GM21360 (cell line): ENCODE results near the gene MLST8.

Experiments
- ATAC-seq: cut with Tn5 transposase; IDR thresholded peaks from one replicate; pipeline ENCODE4 v1.9.1; 2021; ENCODE audit warnings: mild to moderate bottlenecking, moderate library complexity; ENCODE audit not compliant: unreplicated experiment

MLST8 gene, protein sequence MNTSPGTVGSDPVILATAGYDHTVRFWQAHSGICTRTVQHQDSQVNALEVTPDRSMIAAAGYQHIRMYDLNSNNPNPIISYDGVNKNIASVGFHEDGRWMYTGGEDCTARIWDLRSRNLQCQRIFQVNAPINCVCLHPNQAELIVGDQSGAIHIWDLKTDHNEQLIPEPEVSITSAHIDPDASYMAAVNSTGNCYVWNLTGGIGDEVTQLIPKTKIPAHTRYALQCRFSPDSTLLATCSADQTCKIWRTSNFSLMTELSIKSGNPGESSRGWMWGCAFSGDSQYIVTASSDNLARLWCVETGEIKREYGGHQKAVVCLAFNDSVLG

DNA sequence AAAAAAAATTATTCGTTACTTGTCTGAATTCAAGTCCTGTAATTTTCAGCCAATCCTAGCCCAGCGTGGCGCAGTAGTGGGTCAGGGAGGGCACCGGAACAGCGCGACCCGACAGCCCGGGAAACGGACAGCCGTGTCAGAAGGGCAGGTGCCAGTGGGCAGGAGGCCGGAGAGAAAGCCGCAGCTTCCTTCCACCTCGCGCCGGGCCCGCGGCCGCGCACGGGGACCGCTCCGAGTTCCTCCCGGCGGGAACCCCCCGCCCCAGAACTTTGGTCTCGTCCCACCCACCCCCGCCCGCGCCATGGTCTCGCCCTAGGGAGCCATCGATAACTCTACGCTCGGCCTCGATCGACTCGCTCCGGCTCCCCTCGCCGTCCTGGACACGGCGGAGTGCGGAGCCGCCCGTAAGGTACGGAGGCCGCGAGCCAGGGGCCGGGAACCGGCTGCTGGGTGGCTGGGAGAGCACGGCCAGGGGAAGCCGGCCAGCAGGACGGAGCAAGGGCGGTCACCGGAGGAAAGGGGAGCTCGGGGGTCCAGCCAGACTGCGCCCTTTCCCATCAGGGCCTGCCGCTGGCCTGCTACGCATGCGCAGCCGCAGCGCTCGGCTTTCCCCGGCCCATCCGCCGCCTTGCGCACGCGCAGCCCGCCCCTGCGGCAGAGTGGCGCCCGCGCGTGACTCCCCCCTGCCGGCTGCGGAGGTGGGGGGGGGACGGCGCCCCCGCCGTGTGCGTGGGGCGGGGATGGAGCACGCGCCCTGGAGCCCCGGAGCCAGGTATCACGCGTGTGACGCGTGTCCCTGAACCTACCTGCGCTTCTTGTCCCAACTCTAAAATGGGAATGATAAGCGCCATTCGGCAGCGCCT, at the start of gene MLST8:
Gene MLST8 (plus strand): TSS at position 351 of the 863 bp plus-strand sequence. CDS start 632 bp downstream, outside the sequence.
- ATAC-seq: peak; percentile 80

DNA sequence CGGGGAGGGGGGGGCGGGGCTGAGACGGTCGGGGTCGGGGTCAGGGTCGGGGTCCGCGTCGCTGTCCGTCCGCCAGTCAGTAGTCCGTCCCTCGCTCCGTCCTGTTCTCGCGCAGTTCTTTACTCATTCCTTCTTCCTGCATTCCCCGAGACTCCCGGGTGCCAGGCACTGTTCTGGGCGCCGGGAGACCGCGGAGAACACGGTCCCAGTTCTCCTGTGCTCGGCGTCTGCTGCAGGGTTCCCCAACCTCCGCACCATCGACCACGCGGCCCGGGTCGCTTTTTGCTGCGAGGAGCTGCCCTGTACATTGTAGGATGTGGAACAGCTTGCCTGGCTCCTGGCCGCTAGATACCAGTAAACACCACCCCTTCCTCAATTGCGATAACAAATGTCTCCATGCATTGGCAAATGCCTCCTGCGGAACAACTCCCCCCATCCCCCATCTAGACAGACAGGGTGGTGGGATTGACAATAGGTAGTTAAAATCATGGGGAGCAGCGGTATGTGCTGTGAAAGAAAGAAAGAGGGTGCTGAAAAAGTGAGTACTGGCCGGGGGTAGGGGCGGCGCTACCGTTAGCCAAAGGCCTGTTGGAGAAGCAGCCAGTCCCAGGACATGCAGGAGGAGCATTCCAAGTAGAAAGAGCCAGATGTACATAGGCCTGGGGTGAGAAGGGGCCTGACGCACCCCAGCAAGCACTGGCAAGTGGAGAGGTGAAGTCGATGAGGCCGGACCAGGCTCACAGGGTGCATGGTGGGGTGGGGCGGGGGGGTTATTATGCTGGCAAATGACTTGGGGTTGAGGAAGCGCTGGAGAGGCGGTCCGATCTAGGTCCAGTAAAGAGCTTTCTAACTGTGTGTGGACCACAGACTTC, 49.0 kb upstream of the MLST8 start:
- ATAC-seq: no peak

DNA sequence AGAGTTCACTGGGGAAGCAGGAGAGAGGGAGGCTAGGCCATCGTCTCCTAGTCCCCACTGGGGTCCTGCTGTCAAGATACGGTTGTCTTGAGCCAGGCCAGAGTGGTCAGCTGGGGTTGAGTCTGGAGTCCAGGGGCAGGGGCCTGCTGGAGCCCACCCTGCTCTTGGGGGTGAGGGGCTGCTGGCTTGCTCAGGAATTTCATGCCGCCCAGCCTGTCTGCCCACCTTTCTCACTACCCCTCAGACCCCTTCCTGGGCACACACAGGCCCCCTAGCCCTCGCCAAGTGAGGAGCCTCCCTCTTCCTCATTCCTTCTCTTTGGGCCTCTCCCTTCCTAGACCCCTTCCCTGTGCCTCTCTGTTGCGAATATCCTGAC, 48.4 kb upstream of the MLST8 start:
- ATAC-seq: no peak

DNA sequence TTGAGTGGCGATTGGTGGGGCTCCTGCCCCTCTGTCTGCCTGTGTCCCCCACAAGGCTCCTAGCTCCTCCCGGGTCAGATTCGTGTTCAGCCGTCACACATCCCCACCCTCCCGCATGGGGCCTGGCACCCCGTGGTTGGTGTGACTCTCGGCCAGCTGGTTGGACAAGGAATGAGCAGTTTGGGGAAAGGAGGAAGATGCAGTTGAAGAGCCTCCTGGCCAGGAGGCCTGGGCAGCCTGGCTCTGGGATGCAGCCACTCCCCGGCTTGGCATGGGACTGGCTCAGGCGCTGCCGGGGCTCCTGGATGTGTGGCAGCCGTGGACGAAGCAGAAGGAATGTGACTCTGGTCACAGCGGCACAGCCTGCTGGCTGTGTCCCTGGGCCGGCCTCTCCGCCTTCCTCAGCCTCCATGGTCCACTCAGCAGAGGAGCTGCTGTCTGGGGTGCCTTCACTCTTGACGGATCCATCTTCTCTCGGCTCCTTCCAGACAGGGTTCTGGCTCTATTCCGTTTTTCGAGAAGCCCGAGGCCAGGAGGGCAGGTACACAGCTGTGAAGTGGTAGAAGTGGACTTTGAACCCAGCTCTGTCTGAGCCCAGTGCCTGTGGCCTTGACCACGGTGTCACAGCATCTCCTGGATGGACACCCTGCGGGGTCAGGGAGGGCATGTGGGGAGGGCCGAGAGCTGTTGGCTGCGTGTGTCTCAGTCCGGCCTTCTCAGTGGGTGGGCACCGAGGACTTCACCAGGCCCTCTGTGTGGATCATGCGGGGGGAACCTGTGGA, 47.6 kb upstream of the MLST8 start:
- ATAC-seq: no peak

DNA sequence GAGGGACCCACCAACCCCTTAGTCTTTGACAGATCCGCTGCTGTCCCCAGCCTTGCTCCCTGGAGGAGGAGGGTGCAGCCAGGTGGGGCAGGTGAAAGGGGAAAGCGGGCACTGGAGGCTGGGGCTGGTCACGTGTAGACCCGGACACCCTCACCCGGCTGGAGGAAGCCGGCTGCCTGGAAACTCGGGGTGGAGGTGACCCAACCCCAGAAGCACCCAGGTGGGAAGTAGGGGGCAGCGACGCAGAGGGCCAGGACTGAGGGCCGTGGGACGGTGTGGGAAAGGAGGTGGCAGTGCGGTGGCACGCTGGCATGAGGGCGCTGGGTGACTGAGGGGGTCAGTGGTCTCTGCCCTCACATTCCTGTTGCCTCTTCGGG, 47.0 kb upstream of the MLST8 start:
- no peak for ATAC-seq

DNA sequence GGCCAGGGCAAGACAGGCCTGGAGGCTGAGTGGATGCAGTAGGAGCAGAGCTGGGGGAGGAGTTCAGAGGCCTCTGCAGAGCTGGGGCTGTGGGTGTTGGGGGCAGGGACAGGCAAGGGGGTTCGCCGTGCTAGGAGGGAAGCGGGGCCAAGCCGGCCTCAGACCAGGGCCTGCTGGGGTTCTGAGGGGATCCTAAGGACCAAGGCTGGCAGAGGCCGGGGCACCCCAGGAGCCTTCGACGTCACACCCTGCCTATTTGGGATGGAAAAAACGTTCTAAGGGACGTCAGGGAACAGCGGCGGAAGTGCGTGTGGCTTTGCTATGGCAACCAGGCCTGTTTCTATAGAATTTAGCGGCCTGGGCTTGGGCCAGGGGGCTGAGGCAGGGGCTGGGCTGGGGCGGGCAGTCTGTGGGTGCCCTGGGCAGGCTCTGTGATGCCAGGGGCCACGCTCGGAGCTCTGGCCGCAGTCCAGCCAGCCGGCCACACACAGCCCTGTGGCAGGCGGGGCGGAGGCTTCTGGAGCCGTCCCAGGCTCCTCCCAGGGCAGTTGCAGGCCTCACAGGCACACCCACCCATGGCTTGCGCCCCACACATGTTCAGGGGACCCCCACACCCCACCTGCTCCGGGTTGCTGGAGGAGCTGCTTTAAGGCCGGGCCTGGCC, 45.9 kb upstream of the MLST8 start:
- ATAC-seq: no peak

DNA sequence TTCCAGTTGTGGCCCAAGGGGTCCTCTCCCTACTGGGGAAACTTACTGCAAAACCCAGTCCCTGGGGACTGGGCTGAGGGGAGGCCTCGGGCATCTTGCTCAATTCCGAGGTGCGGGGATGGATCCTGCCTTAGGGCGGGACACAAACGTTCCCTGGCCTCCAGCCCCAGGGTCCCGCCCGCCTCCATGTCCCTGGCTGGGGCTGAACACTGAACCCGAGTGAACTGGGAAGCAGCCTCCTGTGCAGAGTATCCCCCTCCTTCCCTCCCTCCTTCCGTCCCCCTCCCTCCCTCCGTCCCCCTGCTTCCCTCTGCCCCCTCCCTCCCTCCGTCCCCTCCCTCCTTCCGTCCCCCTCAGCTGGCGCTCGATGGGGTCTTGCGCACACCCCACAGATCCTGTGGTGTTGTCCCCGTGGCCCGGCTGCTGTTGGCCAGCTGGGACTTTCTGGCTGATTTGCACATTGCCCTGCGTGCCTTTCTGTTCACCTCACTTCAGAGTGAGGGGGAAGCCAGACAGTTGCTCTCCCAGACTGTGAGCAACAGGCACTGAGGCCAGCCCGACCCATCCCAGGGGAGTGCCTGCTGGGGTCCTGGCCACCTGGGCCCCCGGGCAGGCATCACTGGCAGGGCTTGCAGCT, 44.2 kb upstream of the MLST8 start:
- no peak for ATAC-seq

DNA sequence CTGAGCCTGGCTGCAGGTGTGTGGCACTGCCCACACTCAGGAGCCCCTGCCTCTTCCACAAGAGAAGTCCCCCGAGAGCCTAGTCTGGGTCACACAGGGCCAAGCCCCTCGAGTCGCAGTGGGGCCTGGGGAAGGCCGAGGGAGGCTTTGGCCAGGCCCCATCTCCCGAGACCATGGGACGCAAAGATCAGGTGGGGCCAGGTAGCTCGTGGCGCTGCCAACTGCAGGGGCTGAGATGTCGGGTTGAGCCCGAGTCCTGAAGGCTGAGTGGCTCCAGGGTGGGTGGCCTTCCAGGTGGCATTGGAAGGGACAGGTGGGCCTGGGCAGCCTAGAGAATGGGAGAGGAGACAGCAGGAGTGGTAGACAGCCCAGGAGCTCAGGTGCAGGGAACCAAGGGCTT, 43.3 kb upstream of the MLST8 start:
- ATAC-seq: no peak

DNA sequence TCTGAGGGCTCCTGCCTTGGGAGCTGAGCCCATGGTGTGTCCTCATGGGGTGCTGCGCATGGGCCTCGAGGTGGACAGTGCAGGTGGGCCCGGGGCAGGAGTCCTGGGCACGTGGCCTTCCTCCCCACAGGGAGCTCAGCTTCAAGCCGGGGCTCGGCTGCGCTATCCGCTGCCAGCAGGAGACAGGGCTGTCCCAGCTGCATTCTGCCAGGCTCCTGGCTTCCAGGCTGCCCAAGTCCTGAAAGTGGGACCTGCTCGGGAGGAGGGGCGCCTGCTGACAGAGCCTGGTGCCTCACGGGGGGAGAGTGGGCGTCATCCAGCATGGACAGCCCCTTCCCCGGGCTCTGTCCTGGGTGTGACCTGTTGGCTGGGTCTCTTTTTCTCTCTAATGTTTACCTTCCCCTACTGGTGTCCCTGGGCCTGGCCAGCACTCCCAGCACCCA, 42.6 kb upstream of the MLST8 start:
- no peak for ATAC-seq

DNA sequence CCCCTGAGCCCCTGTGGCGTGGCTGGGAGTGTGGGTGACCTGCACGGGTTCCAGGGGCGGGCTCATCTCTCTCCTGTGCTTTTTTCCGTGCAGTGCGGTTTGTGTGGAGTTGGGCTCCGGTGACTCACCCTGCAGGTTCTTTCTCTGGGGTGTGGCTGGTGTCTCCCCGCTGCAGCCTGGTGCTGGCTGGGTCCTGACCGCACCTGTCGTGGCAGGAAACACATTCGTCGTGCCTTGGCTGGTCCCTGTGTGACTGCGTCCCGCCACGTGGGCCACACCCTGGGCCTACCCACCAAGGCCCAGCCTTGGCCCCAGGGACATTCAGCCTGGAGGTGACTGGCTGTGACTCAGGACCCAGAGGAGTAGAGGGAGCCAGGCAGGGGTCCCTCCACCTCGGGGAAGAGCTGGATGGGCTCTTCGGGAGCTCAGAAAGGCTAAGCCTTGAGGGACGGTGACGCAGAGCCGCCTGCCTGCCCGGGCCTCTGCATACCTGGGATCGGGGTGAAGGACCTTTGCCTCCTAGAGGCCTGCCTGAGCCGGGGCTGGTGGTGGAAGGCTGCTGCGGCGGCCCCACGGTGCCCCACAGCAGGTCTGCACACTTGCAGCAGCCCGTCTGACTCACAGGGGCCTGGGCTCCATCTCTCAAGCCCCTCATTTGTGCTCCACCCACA, 41.9 kb upstream of the MLST8 start:
- no peak for ATAC-seq

DNA sequence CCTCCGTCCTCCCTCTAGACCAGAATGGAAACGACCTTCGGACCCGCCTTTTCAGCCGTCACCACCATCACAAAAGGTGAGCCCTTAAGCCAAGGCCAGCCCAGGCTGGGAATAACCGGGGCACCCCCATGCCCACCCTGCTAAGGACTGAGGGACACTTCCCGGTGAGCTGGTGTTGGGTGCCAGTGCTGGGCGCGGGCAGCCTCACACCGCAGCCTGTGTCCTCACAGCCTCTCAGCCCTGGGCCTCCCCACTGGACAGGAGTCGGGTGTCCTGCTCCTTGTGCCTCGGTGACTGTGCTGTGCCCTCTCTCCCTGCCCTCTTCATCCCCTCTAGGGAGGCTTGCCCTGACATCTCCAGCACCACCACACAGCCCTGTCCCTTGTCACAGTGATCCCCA, 39.4 kb upstream of the MLST8 start:
- ATAC-seq: no peak

DNA sequence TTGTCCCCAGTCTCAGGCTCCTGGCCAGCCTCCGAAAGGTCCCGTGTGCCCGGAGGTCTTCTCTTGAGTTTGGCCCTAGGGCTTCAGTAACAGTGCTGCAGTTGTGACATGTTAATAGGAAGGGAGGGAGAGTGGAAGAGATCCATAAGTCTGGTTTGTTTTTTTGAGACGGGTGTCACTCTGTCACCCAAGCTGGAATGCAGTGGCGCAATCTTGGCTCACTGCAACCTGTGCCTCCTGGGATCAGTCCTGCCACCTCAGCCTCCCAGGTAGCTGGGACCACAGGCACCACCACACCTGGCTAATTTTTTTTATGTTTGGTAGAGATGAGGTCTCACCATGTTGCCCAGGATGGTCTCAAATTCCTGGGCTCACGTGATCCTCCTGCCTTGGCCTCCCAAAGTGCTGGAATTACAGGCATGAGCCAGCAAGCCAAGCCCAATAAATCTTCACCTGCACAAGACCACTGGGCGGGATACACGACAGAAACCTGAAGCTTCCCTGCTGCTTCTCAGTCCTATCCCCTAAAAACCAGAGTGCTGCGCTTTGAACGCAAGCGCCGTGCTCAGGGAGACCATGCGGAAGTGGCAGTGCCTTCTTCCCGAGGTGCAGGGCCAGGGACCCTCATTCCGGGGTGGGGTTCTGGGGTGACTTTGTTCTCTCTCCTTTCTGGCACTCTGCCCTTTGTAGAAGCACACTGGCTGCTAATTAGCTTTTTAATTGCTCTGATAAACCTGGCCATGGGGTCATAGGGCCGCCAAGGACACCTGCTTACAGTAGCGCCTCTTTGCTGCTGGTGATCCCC, 38.8 kb upstream of the MLST8 start:
- ATAC-seq: no peak

DNA sequence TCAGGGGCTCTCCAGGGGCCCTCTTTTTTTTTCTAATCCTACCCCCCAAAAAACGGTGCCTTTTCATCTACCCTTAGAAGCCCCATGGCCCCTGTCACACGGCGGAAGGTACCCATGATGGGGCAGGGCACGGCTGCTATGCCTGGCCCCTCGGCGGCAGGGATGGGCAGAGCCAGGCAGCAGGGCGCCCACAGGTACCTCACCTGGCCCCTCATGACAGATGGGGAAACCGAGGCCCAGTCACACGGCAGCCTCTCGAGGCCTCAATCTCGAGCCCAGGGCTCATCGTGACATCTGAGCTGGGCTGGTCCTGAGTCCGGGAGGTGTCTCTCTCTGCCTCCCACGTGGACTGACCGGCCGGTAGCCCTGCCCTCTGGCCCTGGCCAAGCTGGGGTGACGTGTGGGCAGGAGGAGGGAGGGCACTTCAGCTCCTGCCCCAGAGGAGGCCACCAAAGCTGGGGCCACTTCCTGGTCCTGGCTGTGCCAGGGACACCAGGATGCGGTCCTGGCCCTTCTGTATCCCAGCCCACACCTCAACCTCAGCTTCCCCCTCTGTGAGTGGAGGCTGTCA, 38.1 kb upstream of the MLST8 start:
- ATAC-seq: no peak

DNA sequence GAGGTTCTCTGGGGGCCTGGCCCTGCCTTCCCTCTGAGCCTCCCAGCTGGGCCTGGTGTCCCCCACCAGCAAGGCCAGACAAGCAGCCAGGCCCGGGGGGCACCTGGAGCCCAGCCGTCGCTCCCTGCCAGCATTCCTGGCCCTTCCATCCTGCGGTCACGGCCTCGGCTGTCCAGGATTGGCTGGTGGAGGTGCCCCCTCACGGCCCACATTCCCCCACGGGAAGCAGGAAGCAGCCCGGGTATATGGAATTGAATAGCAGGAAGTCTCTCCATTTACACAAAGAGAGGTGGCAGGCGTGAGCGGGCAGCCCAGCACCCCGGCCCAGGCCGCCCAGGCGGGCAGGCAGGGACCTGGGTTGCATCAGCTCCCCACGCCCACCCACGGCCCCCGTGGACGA, 35.2 kb upstream of the MLST8 start:
- ATAC-seq: no peak

DNA sequence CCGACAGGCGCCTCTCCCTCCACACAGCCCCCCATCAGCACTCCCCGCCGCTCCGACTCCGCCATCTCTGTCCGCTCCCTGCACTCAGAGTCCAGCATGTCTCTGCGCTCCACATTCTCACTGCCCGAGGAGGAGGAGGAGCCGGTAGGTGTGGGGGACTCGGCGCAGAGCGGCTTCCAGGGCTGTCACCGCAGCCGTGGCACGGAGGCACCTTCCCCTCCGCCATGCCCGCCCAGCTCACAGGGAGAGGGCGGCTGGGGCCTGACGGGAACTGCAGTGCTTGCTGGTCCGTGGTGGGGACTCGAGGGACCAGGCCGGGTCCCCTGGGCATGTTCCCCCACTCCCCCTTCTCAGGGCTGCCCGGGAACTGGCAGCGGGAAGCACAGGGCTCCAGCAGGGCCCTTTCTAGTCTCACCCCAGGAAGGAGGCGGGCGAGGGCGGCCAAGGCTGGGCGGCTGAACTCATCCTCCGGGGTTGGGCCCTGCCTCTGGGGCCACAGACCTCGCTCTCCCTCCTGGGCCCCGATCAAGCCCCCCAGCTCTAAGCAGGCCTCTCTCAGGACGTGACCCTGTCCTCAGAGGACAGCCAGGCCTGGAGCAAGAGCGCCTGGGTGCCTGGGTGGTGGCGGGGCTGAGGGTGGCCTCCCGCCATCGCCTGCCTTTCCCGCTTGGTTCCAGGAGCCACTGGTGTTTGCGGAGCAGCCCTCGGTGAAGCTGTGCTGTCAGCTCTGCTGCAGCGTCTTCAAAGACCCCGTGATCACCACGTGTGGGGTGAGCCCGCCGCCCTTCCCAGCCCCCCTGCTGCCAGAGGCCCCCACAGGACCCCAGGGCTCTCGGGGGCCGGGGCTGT, 34.4 kb upstream of the MLST8 start:
- ATAC-seq: no peak

DNA sequence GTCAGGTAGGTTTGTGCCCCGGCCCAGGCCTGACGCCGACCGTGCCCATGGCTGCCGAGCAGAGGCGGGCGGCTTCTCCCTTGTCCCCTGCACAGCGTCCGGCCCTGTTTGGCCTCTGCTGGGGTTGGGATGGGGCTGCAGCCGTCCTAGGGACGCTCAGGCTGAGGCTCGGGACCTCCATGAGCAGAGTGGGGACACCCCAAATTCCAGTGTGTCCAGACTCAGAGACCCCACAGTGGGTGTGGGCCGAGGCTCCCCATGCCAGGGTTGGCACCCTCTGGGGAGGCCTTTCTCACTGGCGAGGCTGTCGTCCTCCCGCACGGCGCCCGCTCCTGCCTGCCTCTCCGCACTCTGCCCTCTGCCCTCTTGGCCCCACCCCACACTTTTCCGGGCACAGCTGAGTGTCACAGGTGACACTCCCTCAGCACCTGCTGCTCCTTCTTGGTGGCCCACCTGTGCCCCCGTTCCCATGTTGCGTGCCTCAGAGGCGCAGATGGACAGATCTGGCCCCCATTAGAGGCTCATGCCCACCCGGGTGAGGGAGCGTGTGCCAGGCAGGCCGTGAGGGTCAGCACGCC, 33.6 kb upstream of the MLST8 start:
- ATAC-seq: no peak
